Ovary (tissue), 9 donors: ENCODE measurements around the gene SPG7. TPM values are rescaled to one million over a fixed set of nuclear protein-coding genes. Genes with fewer than 3 reads are reported as not detected.
"Not testable (repeated sequence)": the region's sequence is repeated elsewhere in the genome, so short reads cannot be mapped to it uniquely, and the experiment has no call there.

Experiments
- DNase-seq, 5 donors: peaks; one replicate each; pipeline ENCODE4 v3.0.0-alpha.2; 2019 to 2020
- H3K27ac ChIP-seq, 2 donors: fragments of 200-600 bp; one replicate each; pipeline versions ENCODE4 v1.5.1 to v1.8.0; 2019 to 2022
- H3K27me3 ChIP-seq: fragments of 200-600 bp; one replicate; pipeline ENCODE4 v1.8.0; 2022
- H3K36me3 ChIP-seq: fragments of 200-600 bp; sonication (generic); one replicate; pipeline ENCODE4 v1.5.1; 2019
- H3K4me1 ChIP-seq: one replicate; pipeline ENCODE4 v1.8.1; 2013; ENCODE audit warnings: mild to moderate bottlenecking, moderate library complexity; ENCODE audit not compliant: insufficient read depth
- H3K4me3 ChIP-seq: fragments of 200-600 bp; sonication (generic); one replicate; pipeline ENCODE4 v1.5.1; 2017
- H3K9me3 ChIP-seq, 2 donors: fragments of 200-600 bp in 1 of 2; sonication (generic) in 1 of 2; one replicate each; pipeline versions ENCODE4 v1.5.1 to v1.8.1; 2013 to 2019; ENCODE audit warnings: mild to moderate bottlenecking in 1 of 2, moderate library complexity in 1 of 2
- EP300 ChIP-seq: sonication (generic); formaldehyde crosslinking; IDR thresholded peaks from one replicate; pipeline ENCODE4 v1.6.1; 2017; ENCODE audit warnings: antibody characterized with exemption
- POLR2A ChIP-seq: fragments of 450-650 bp; IDR thresholded peaks from one replicate; pipeline ENCODE4 v1.6.1; 2017; ENCODE audit warnings: antibody characterized with exemption, mild to moderate bottlenecking, moderate library complexity
- WGBS, 3 donors: extraction: QIAGEN DNeasy Blood & Tissue Kit in 1 of 3; methylation state at CpG; one replicate each; pipeline versions ENCODE4 v1.1.5 to v1.1.7; 2013 to 2017; 5-methylcytosine and 5-hydroxymethylcytosine counted together
- intact Hi-C, 4 donors: fragments of 100-400 bp; cut with DNase I; formaldehyde crosslinking; loops; one replicate each; pipeline versions ENCODE4 v1.11.0 to v1.15.1; 2022 to 2023
- polyA plus RNA-seq, 2 donors: library from polyadenylated mRNA; stranded (reverse); fragments of 200-250 nt in 1 of 2; fragments of 350-450 nt in 1 of 2; fragmentation: Illumina TruSeq in 1 of 2; extraction: RNeasy Lipid Tissue Mini Kit (QIAGEN cat#74804) in 1 of 2; gene quantifications; one replicate each; pipeline ENCODE4 v1.2.3, GENCODE V29; 2013 to 2014
- total RNA-seq, 7 donors: library from RNA; depleted of rRNA in 2 of 7; stranded (reverse); fragments of >200 nt in 2 of 7; fragmentation: NEBNext Ultra II Directional in 3 of 7; extraction: Animal tissue kit (Norgen Biotek cat#: 25700) in 3 of 7; gene quantifications; one replicate each; pipeline versions ENCODE4 v1.1.0 to v1.2.4, GENCODE V29; 2016 to 2023
- TF ChIP-seq, protein P1 (sequence below), 3 donors: fragments of 450-650 bp in 2 of 3; fragments of 200-600 bp in 1 of 3; IDR thresholded peaks; one replicate each; pipeline versions ENCODE4 v1.5.1 to v1.8.0; 2016 to 2022; ENCODE audit warnings: antibody characterized with exemption in 3 of 3, mild to moderate bottlenecking in 1 of 3
- donor health status: DM: no; HTN: no; CAD: no; lungs with moderate emphysema.
- donor health status: DM: no; HTN: no; CAD: no.
- donor health status: Bipolar disorder and iron deficiency.
- donor health status: DM: yes; HTN: yes; CAD: no.
- donor health status: DM: no; HTN: no; CAD: no.
- donor health status: DM: yes; HTN: yes; CAD: no.

Gene SPG7
- total and polyA plus RNA-seq, 9 donors, result 48.9 to 145 (median 92.2) TPM

DNA sequence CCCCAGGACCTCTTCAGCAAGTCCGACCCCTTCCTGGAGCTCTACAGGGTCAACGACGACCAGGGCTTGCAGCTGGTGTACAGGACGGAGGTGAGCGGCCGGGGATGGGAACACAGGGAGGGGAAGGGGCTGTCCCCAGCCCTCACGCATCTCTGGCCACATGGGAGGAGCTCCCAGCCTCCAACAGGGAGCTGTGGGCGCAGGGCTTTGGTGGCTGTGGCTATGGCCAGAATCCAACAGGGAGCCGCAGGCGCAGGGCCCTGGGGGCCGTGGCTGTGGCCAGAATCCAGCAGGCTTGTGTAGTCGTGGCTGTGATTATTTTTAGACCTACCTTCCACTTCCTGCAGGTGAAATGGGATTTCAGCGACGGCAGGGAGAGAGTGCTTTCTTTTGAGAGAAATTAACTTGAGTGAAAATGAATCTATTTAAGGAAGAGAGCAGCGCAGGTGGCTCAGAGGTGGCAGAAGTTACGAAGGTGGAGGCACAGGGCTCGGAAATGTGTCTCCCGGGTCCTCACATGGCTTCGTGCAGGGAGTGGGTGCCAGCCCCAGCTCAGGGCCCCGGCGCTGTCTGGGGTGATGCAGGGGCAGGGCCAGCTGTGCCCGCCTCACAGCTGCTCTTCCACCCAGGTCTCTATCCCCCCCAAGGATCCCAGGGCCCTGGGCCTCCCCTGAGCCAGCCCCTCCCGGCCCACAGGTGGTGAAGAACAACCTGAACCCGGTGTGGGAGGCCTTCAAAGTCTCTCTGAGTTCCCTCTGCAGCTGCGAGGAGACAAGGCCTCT, 76.8 kb downstream of the SPG7 start:
- no peak overlapping the region for H3K27ac ChIP-seq
- 53 to 59% (median 55%) methylated on average over 25 of the region's 25 CpGs for WGBS, 3 donors
- no peak for DNase-seq

GRCh38 chr16:89586218-89586617, 78.0 kb downstream of the SPG7 start:
- no peak for DNase-seq
- Histone ChIP-seq H3K4me3 (no peak overlapping the region), H3K27ac (no peak overlapping the region), H3K36me3 (no peaks in the 10 kb centered on the region), H3K4me1 (no peaks in the 10 kb centered on the region), H3K9me3 (no peaks in the 10 kb centered on the region), H3K27me3 (no peaks in the 10 kb centered on the region)
- intact Hi-C loops, result no loop called here
- 33 to 48% (median 42%) methylated on average over 7 of the region's 7 CpGs for WGBS, 3 donors
- TF ChIP-seq POLR2A, result no peak
- TF ChIP-seq, protein P1, sequence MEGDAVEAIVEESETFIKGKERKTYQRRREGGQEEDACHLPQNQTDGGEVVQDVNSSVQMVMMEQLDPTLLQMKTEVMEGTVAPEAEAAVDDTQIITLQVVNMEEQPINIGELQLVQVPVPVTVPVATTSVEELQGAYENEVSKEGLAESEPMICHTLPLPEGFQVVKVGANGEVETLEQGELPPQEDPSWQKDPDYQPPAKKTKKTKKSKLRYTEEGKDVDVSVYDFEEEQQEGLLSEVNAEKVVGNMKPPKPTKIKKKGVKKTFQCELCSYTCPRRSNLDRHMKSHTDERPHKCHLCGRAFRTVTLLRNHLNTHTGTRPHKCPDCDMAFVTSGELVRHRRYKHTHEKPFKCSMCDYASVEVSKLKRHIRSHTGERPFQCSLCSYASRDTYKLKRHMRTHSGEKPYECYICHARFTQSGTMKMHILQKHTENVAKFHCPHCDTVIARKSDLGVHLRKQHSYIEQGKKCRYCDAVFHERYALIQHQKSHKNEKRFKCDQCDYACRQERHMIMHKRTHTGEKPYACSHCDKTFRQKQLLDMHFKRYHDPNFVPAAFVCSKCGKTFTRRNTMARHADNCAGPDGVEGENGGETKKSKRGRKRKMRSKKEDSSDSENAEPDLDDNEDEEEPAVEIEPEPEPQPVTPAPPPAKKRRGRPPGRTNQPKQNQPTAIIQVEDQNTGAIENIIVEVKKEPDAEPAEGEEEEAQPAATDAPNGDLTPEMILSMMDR (IDR thresholded peaks at IDR 0.05), result no peak
- TF ChIP-seq EP300, result no peak

More for the DNA sequence above, 76.8 kb downstream of the SPG7 start:
- no peaks in the 10 kb centered on the region for H3K27me3 ChIP-seq
- H3K36me3 ChIP-seq, result no peaks in the 10 kb centered on the region
- H3K9me3 ChIP-seq, result no peaks in the 10 kb centered on the region
- no peak overlapping the region for H3K4me3 ChIP-seq
- no peak for TF ChIP-seq EP300
- TF ChIP-seq, protein P1 (IDR thresholded peaks at IDR 0.05), result no peak
- no peak for TF ChIP-seq POLR2A
- intact Hi-C loops, result no loop called here
- H3K4me1 ChIP-seq, result no peaks in the 10 kb centered on the region

GRCh38 chr16:89586853-89587252, 78.7 kb downstream of the SPG7 start:
- intact Hi-C loops, result no loop called here
- Histone ChIP-seq H3K4me1 (no peaks in the 10 kb centered on the region), H3K27me3 (no peaks in the 10 kb centered on the region), H3K27ac (no peak overlapping the region), H3K4me3 (no peak overlapping the region), H3K36me3 (no peaks in the 10 kb centered on the region), H3K9me3 (no peaks in the 10 kb centered on the region)
- 56 to 66% (median 63%) methylated on average over 11 to 21 of the region's 25 CpGs for WGBS, 3 donors
- DNase-seq, result no peak
- TF ChIP-seq, protein P1 (IDR thresholded peaks at IDR 0.05), result no peak
- TF ChIP-seq POLR2A (no peak), EP300 (no peak)

GRCh38 chr16:89587676-89588075, 79.5 kb downstream of the SPG7 start:
- WGBS, 3 donors, result 92 to 94% (median 93%) methylated on average over 13 to 24 of the region's 36 CpGs
- H3K36me3 ChIP-seq, intact Hi-C loops, H3K9me3 ChIP-seq, DNase-seq, H3K4me3 ChIP-seq, H3K27me3 ChIP-seq, H3K27ac ChIP-seq, H3K4me1 ChIP-seq: not testable (repeated sequence)

- no peak for DNase-seq
- no peaks in the 10 kb centered on the region for H3K27me3 ChIP-seq
- H3K27ac ChIP-seq, result no peak overlapping the region
- 87 to 91% (median 89%) methylated on average over 26 of the region's 26 CpGs for WGBS, 3 donors
- H3K9me3 ChIP-seq, result no peaks in the 10 kb centered on the region
- no peaks in the 10 kb centered on the region for H3K4me1 ChIP-seq
- H3K36me3 ChIP-seq, result no peaks in the 10 kb centered on the region
- no peak overlapping the region for H3K4me3 ChIP-seq
- TF ChIP-seq, protein P1 (IDR thresholded peaks at IDR 0.05), result no peak
- no peak for TF ChIP-seq POLR2A
- TF ChIP-seq EP300, result no peak
- intact Hi-C loops, result no loop called here
Observed at GRCh38 chr16:89588413-89589109, 80.4 kb downstream of the SPG7 start.
